A549 (cell line): ENCODE measurements around the gene TEN1. TPM values are rescaled to one million over a fixed set of nuclear protein-coding genes. Genes with fewer than 3 reads are reported as not detected.

Experiments used
- ATAC-seq, 2 experiments: fragments of 200-7000 bp in 1 of 2; fragments of >200 bp in 1 of 2; cut with Nextera tagmentation in 1 of 2; cut with Tn5 transposase in 1 of 2; 3 replicates each; pipeline versions ENCODE4 v1.8.0 to v1.9.1; 2018 to 2020; ENCODE audit warnings: mild to moderate bottlenecking in 1 of 2, moderate library complexity in 1 of 2
- CTCF ChIA-PET: fragments of 300-600 bp; sonication (Branson Sonifier 250); formaldehyde crosslinking; extraction: SDS; loops from one replicate; lab custom pipeline; 2021; ENCODE audit warnings: antibody characterized with exemption, inconsistent platforms; lab: Yijun Ruan, JAX
- POLR2A ChIA-PET: fragments of 350-600 bp; formaldehyde crosslinking; extraction: SDS; loops from one replicate; lab custom pipeline; 2021; ENCODE audit warnings: antibody characterized with exemption, inconsistent platforms; lab: Yijun Ruan, JAX
- DNase-seq, 2 experiments: peaks; one replicate each; pipeline versions ENCODE4 v3.0.0 to v3.0.0-alpha.2; 2011 to 2016; ENCODE audit warnings: low read depth in 1 of 2, low spot score in 1 of 2
- FAIRE-seq: peaks from 2 replicates; lab custom pipeline; 2011; peaks lifted over from hg19 to GRCh38; lab: Jason Lieb, UNC
- H3K27ac ChIP-seq, 2 experiments: fragments of >200 bp; sonication (Bioruptor Twin); formaldehyde crosslinking; 3 replicates each; pipeline ENCODE4 v1.5.1; 2016 to 2017
- H3K4me1 ChIP-seq: fragments of >200 bp; sonication (Bioruptor Twin); formaldehyde crosslinking; 3 replicates; pipeline ENCODE4 v1.6.1; 2016
- H3K4me2 ChIP-seq: fragments of >200 bp; sonication (Bioruptor Twin); formaldehyde crosslinking; 3 replicates; pipeline ENCODE4 v1.6.1; 2016
- H3K4me3 ChIP-seq: fragments of >200 bp; sonication (Bioruptor Twin); formaldehyde crosslinking; 3 replicates; pipeline ENCODE4 v1.5.1; 2016
- H3K9me3 ChIP-seq: fragments of >200 bp; sonication (Bioruptor Twin); formaldehyde crosslinking; 3 replicates; pipeline ENCODE4 v1.6.1; 2016
- BCL3 ChIP-seq: fragments of >200 bp; sonication (Bioruptor Twin); formaldehyde crosslinking; IDR thresholded peaks from 3 replicates; pipeline ENCODE4 v1.6.1; 2016
- BHLHE40 ChIP-seq: IDR thresholded peaks from 2 replicates; pipeline ENCODE4 v1.6.1; 2012; ENCODE audit warnings: low read depth, low read length, inconsistent platforms
- ESRRA ChIP-seq: fragments of 150-350 bp; IDR thresholded peaks from 2 replicates; pipeline ENCODE4 v1.6.1; 2014; ENCODE audit warnings: mild to moderate bottlenecking, low read length, borderline replicate concordance
- FOXS1 ChIP-seq: fragments of 250-450 bp; sonication (Bioruptor Pico); IDR thresholded peaks from 2 replicates; pipeline ENCODE4 v1.5.0; 2020; ENCODE audit warnings: mild to moderate bottlenecking, moderate library complexity
- GATA3 ChIP-seq: IDR thresholded peaks from 2 replicates; pipeline ENCODE4 v1.6.1; 2012; ENCODE audit warnings: borderline replicate concordance
- HDAC2 ChIP-seq: fragments of 200-600 bp; sonication (generic); IDR thresholded peaks from 2 replicates; pipeline ENCODE4 v1.6.1; 2016
- HEYL ChIP-seq: fragments of 250-450 bp; sonication (Bioruptor Pico); IDR thresholded peaks from 2 replicates; pipeline ENCODE4 v1.8.0; 2021; ENCODE audit warnings: mild to moderate bottlenecking, moderate library complexity
- HOXA7 ChIP-seq: fragments of 250-450 bp; sonication (Bioruptor Pico); IDR thresholded peaks from 2 replicates; pipeline ENCODE4 v1.5.0; 2020; ENCODE audit warnings: mild to moderate bottlenecking, moderate library complexity
- POLR2A ChIP-seq: IDR thresholded peaks from 2 replicates; pipeline ENCODE4 v1.6.1; 2012; ENCODE audit warnings: mild to moderate bottlenecking, low read length
- SMC3 ChIP-seq: fragments of >200 bp; sonication (Bioruptor Twin); formaldehyde crosslinking; IDR thresholded peaks from 3 replicates; pipeline ENCODE4 v1.6.1; 2018; ENCODE audit warnings: inconsistent platforms
- SREBF2 ChIP-seq: fragments of 450-650 bp; IDR thresholded peaks from 2 replicates; pipeline ENCODE4 v1.6.1; 2014; ENCODE audit warnings: mild to moderate bottlenecking, moderate library complexity
- TFCP2L1 ChIP-seq: fragments of 250-450 bp; sonication (Bioruptor Pico); IDR thresholded peaks from 2 replicates; pipeline ENCODE4 v1.5.0; 2021; ENCODE audit warnings: mild to moderate bottlenecking
- WGBS: methylation state at CpG from one replicate; pipeline ENCODE4 v1.1.6; 2017; ENCODE audit errors: missing lambda C conversion rate; 5-methylcytosine and 5-hydroxymethylcytosine counted together
- polyA plus RNA-seq, 4 experiments: library from polyadenylated mRNA; depleted of rRNA in 3 of 4; stranded (reverse); fragments of >200 nt; fragmentation: RNase III in 1 of 4; extraction: RNeasy Plus Mini Kit Qiagen cat#74134 plus additional on column Dnase treatment in 1 of 4; gene quantifications; 2 replicates in 3 of 4; 3 replicates in 1 of 4; pipeline ENCODE4 v1.2.3, GENCODE V29; 2011 to 2017
- TF ChIP-seq, protein P1 (sequence below): IDR thresholded peaks from 2 replicates; pipeline ENCODE4 v1.6.1; 2012; ENCODE audit warnings: low read depth, borderline replicate concordance
- TF ChIP-seq, protein P2 (sequence below): fragments of 200-600 bp; sonication (generic); IDR thresholded peaks from 2 replicates; pipeline ENCODE4 v1.6.1; 2016; ENCODE audit warnings: antibody characterized with exemption, mild to moderate bottlenecking, moderate library complexity
- TF ChIP-seq, protein P3 (sequence below): IDR thresholded peaks from 2 replicates; pipeline ENCODE4 v1.6.1; 2012
- TF ChIP-seq, protein P4 (sequence below): fragments of 150-350 bp; IDR thresholded peaks from 2 replicates; pipeline ENCODE4 v1.6.1; 2014; ENCODE audit warnings: low read depth, mild to moderate bottlenecking, low read length

TEN1 gene
- polyA plus RNA-seq, 2 of the 4 experiments (the other 2 are of a cell fraction): 11.8 to 15.7 TPM

- FAIRE-seq: no peak
Observed at GRCh38 chr17:75983501-75984181, 4.6 kb downstream of the TEN1 start.

DNA sequence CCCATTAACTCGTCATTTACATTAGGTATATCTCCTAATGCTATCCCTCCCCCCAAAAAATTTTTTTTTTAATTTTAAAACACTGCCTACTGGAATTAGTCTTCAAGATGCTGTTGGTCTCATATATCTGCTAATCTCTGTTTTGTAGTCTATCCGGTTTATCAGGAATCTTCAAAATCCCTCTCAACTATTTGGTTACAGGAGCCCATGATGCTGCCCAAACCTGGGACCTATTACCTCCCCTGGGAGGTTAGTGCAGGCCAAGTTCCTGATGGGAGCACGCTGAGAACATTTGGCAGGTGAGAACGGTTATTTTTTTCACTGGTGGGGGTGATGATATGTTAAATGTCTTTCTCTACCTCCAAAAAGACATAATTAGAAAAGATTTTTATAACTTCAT, 6.9 kb downstream of the TEN1 start:
- H3K4me1 ChIP-seq: peaks cover 12% of the 10 kb centered on the region; the same call in 2 of the 3 replicates
- no peak for TF ChIP-seq BCL3
- no peak for TF ChIP-seq FOXS1 (CRISPR knock-in tag)
- TF ChIP-seq ESRRA: no peak
- TF ChIP-seq HOXA7: no peak
- TF ChIP-seq BHLHE40: no peak
- WGBS: 89% methylated on average over 4 of the region's 4 CpGs
- no peak overlapping the region for H3K27ac ChIP-seq
- ChIA-PET CTCF (interaction anchor here (3.4 kb wide), 1 partner anchor 15 kb away, joined by 36 read pairs; the partner anchor contains the start of gene CDK3), POLR2A (no interaction called here)
- no peak overlapping the region for H3K4me2 ChIP-seq
- ATAC-seq (no peak), DNase-seq (no peak), FAIRE-seq (no peak)
- no peak overlapping the region for H3K4me3 ChIP-seq
- H3K9me3 ChIP-seq: no peaks in the 10 kb centered on the region

More at GRCh38 chr17:75983501-75984181, 4.6 kb downstream of the TEN1 start:
- Histone ChIP-seq H3K27ac (no peak overlapping the region), H3K4me1 (peaks cover 20% of the 10 kb centered on the region; the same call in 2 of the 3 replicates), H3K4me3 (no peak overlapping the region), H3K9me3 (no peaks in the 10 kb centered on the region), H3K4me2 (no peak overlapping the region)
- CTCF ChIA-PET: interaction anchor here (0.6 to 3.4 kb wide), 9 partner anchors 13 to 388 kb away, joined by 3 to 36 read pairs (median 4); partner anchors contain the start of gene CDK3
- ATAC-seq: no peak
- POLR2A ChIA-PET: no interaction called here
- DNase-seq: no peak
- TF ChIP-seq, protein P1, sequence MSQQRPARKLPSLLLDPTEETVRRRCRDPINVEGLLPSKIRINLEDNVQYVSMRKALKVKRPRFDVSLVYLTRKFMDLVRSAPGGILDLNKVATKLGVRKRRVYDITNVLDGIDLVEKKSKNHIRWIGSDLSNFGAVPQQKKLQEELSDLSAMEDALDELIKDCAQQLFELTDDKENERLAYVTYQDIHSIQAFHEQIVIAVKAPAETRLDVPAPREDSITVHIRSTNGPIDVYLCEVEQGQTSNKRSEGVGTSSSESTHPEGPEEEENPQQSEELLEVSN: no peak
- TF ChIP-seq SMC3: no peak
- no peak for TF ChIP-seq HDAC2
- no peak for TF ChIP-seq GATA3
- TF ChIP-seq, protein P2, sequence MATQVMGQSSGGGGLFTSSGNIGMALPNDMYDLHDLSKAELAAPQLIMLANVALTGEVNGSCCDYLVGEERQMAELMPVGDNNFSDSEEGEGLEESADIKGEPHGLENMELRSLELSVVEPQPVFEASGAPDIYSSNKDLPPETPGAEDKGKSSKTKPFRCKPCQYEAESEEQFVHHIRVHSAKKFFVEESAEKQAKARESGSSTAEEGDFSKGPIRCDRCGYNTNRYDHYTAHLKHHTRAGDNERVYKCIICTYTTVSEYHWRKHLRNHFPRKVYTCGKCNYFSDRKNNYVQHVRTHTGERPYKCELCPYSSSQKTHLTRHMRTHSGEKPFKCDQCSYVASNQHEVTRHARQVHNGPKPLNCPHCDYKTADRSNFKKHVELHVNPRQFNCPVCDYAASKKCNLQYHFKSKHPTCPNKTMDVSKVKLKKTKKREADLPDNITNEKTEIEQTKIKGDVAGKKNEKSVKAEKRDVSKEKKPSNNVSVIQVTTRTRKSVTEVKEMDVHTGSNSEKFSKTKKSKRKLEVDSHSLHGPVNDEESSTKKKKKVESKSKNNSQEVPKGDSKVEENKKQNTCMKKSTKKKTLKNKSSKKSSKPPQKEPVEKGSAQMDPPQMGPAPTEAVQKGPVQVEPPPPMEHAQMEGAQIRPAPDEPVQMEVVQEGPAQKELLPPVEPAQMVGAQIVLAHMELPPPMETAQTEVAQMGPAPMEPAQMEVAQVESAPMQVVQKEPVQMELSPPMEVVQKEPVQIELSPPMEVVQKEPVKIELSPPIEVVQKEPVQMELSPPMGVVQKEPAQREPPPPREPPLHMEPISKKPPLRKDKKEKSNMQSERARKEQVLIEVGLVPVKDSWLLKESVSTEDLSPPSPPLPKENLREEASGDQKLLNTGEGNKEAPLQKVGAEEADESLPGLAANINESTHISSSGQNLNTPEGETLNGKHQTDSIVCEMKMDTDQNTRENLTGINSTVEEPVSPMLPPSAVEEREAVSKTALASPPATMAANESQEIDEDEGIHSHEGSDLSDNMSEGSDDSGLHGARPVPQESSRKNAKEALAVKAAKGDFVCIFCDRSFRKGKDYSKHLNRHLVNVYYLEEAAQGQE: no peak
- no peak for TF ChIP-seq ESRRA
- TF ChIP-seq, protein P3, sequence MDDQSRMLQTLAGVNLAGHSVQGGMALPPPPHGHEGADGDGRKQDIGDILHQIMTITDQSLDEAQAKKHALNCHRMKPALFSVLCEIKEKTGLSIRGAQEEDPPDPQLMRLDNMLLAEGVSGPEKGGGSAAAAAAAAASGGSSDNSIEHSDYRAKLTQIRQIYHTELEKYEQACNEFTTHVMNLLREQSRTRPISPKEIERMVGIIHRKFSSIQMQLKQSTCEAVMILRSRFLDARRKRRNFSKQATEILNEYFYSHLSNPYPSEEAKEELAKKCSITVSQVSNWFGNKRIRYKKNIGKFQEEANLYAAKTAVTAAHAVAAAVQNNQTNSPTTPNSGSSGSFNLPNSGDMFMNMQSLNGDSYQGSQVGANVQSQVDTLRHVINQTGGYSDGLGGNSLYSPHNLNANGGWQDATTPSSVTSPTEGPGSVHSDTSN: no peak
- no peak for TF ChIP-seq HEYL (CRISPR knock-in tag)
- no peak for TF ChIP-seq SREBF2
- TF ChIP-seq, protein P4, sequence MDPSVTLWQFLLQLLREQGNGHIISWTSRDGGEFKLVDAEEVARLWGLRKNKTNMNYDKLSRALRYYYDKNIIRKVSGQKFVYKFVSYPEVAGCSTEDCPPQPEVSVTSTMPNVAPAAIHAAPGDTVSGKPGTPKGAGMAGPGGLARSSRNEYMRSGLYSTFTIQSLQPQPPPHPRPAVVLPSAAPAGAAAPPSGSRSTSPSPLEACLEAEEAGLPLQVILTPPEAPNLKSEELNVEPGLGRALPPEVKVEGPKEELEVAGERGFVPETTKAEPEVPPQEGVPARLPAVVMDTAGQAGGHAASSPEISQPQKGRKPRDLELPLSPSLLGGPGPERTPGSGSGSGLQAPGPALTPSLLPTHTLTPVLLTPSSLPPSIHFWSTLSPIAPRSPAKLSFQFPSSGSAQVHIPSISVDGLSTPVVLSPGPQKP: no peak
- TF ChIP-seq POLR2A: no peak
- no peak for TF ChIP-seq TFCP2L1 (CRISPR knock-in tag)
- WGBS: 79% methylated on average over 6 of the region's 6 CpGs
